ENCODE measurements around the gene LRRC71. TPM values are rescaled to one million over a fixed set of nuclear protein-coding genes. Genes with fewer than 3 reads are reported as not detected.

The LRRC71 gene
- total and polyA plus RNA-seq, 2 experiments from 2014 or later: 0.24 TPM; not detected in 1

- Histone ChIP-seq H3F3A (replicated peaks; ENCODE audit: low read depth) (no peaks in the 10 kb centered on the region), H3K36me3 (ENCODE audit: insufficient read depth) (no peaks in the 10 kb centered on the region; the same call in 1 of the 2 replicates), H3K9me2 (ENCODE audit: insufficient read depth) (peaks cover 3% of the 10 kb centered on the region; the same call in 1 of the 2 replicates), H4K20me1 (replicated peaks; ENCODE audit: insufficient read depth) (0 out of 2 replicates have a peak, but pooled peaks cover 4% of the 10 kb centered on the region), H3K27ac (ENCODE audit: low read depth) (no peak overlapping the region), H3K4me1 (ENCODE audit: insufficient read depth) (peaks cover 14% of the 10 kb centered on the region), H2AFZ (no peak overlapping the region), H3K4me3 (no peak overlapping the region), H3K27me3 (ENCODE audit: insufficient read depth) (no peaks in the 10 kb centered on the region), H3K79me2 (replicated peaks; ENCODE audit: insufficient read depth) (no peaks in the 10 kb centered on the region), H3K4me2 (no peak overlapping the region)
- no peak for DNase-seq (ENCODE audit: low spot score)
- H3K9me3 Mint-ChIP-seq: no peaks in the 10 kb centered on the region
- H3K36me3 Mint-ChIP-seq (ENCODE audit: low read depth): peaks cover 64% of the 10 kb centered on the region
- H3K4me3 Mint-ChIP-seq: no peak overlapping the region
- H3K27ac Mint-ChIP-seq: no peak overlapping the region
- peaks cover under 1% of the 10 kb centered on the region for H3K27me3 Mint-ChIP-seq (ENCODE audit: insufficient read depth, low read depth, poor library complexity)
- TF ChIP-seq EZH2phosphoT487 (IDR thresholded peaks at IDR 0.05; ENCODE audit: unreplicated experiment) (no peak), REST (IDR thresholded peaks at IDR 0.05; ENCODE audit: unreplicated experiment) (no peak), ZNF114 (CRISPR knock-in tag; IDR thresholded peaks at IDR 0.05) (no peak), JUNB (IDR thresholded peaks at IDR 0.05; ENCODE audit: unreplicated experiment) (no peak), ZNF331 (CRISPR knock-in tag; IDR thresholded peaks at IDR 0.05; ENCODE audit: low read depth) (no peak), EZH2 (IDR thresholded peaks at IDR 0.05; ENCODE audit: low read depth, unreplicated experiment) (no peak), STAT1 (IDR thresholded peaks at IDR 0.05; ENCODE audit: unreplicated experiment) (no peak), CREB1 (CRISPR knock-in tag; IDR thresholded peaks at IDR 0.05; ENCODE audit: low read depth) (no peak)
- ATAC-seq: no peak
- H3K4me1 Mint-ChIP-seq: peaks cover 23% of the 10 kb centered on the region
Observed at GRCh38 chr1:156973417-156973816, 53.0 kb downstream of the LRRC71 start.

GRCh38 chr1:156975084-156975483, 54.7 kb downstream of the LRRC71 start:
- DNase-seq (ENCODE audit: low spot score): peak; percentile 26
- no peaks in the 10 kb centered on the region for H3K79me2 ChIP-seq (replicated peaks; ENCODE audit: insufficient read depth)
- peaks cover 23% of the 10 kb centered on the region for H3K4me1 Mint-ChIP-seq
- H3K4me2 ChIP-seq: peak overlapping the region; percentile 46
- H3K4me1 ChIP-seq (ENCODE audit: insufficient read depth): peaks cover 14% of the 10 kb centered on the region
- peak overlapping the region; percentile 40; the same call in 1 of the 3 replicates for H3K4me3 Mint-ChIP-seq
- H4K20me1 ChIP-seq (replicated peaks; ENCODE audit: insufficient read depth): no peaks in the 10 kb centered on the region
- peak; percentile 45; the same call in 2 of the 3 replicates for ATAC-seq
- no peaks in the 10 kb centered on the region; the same call in 1 of the 2 replicates for H3K36me3 ChIP-seq (ENCODE audit: insufficient read depth)
- H3K27ac Mint-ChIP-seq: no peak overlapping the region
- H3K27me3 Mint-ChIP-seq (ENCODE audit: insufficient read depth, low read depth, poor library complexity): no peaks in the 10 kb centered on the region
- H3K9me2 ChIP-seq (ENCODE audit: insufficient read depth): peaks cover 3% of the 10 kb centered on the region; the same call in 1 of the 2 replicates
- TF ChIP-seq EZH2phosphoT487 (IDR thresholded peaks at IDR 0.05; ENCODE audit: unreplicated experiment) (no peak), STAT1 (IDR thresholded peaks at IDR 0.05; ENCODE audit: unreplicated experiment) (no peak), CREB1 (CRISPR knock-in tag; IDR thresholded peaks at IDR 0.05; ENCODE audit: low read depth) (no peak), CTCF (conservative IDR thresholded peaks at IDR 0.05; ENCODE audit: low read depth in 2 of 2) (no peak), NANOG (IDR thresholded peaks at IDR 0.05; ENCODE audit: borderline replicate concordance) (peak; percentile 77), EZH2 (IDR thresholded peaks at IDR 0.05; ENCODE audit: low read depth, unreplicated experiment) (no peak)
- H3K4me3 ChIP-seq: no peak overlapping the region
- H3K27me3 ChIP-seq (ENCODE audit: insufficient read depth): no peaks in the 10 kb centered on the region
- H3K36me3 Mint-ChIP-seq (ENCODE audit: low read depth): peaks cover 65% of the 10 kb centered on the region
- no peak overlapping the region for H2AFZ ChIP-seq
- no peaks in the 10 kb centered on the region for H3K9me3 Mint-ChIP-seq
- no peaks in the 10 kb centered on the region for H3F3A ChIP-seq (replicated peaks; ENCODE audit: low read depth)
- H3K27ac ChIP-seq (ENCODE audit: low read depth): no peak overlapping the region

Measured in GM23338 (cell line).